H4 (cell line): ENCODE results near the gene BIRC7. TPM values are rescaled to one million over a fixed set of nuclear protein-coding genes. Genes with fewer than 3 reads are reported as not detected.
"Not testable (repeated sequence)": the region's sequence is repeated elsewhere in the genome, so short reads cannot be mapped to it uniquely, and the experiment has no call there.

Source experiments
- DNase-seq: peaks from one replicate; pipeline ENCODE4 v3.0.0-alpha.2; 2015; ENCODE audit warnings: low spot score
- total RNA-seq: library from RNA; depleted of rRNA; stranded (reverse); fragments of >200 nt; shearing (Covaris generic); gene quantifications from 2 replicates; pipeline ENCODE4 v1.2.3, GENCODE V29; 2014

BIRC7 gene
- total RNA-seq, 1 experiment from 2014 or later, result 0.14 TPM

DNA sequence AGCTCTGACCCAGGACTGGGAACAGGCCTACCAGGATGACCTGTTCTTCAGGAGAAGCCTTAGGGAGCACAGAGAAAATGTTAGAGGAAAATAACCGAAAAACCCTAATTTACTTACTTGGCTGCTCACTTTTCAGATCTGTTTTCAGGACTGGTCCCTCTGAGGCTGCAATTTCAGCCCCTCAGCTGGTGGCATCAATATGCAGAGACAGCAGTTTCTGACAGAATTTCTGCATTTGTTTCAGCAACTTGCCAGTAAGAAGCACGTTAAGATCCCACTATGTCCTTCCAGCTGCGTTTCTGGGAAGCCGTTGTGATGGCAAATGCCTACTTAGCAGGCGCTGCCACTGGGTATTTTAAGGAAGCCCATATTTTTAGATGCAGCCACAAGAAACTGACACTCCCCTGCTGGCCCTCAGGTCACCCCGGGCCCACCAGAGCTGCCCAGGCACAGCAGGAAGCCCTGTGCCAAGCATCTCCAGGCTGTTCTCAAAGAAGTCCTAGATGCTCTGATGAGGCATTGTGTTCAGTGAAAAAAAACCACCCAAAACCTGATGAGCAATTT lies 27.3 kb upstream of the BIRC7 start:
- DNase-seq, result no peak

DNA sequence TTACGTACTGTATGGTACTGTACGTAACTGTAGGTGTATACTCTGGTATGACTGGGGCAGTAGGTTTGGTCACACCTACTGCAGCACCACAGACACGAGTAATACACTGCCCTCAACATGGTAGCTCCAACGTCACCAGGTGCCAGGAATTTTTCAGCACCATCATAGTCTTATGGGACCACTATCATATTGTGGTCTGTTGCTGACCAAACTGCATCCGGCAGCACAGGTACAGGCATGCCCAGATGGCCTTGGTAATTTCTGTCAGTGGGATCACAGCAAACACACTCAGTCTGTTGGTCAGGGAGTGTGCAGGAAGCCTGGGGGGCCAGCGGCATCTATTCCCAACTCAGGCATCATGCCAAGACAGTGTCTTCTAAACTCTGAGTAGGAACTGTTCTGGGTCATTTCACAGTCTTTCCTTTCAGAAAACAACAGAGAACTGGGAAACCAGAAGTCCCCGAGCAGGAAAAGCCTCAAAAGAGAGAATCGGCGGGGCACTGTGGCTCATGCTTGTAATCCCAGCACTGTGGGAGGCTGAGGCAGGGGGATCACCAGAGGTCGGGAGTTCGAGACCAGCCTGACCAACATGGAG lies 25.6 kb upstream of the BIRC7 start:
- DNase-seq, result no peak

DNA sequence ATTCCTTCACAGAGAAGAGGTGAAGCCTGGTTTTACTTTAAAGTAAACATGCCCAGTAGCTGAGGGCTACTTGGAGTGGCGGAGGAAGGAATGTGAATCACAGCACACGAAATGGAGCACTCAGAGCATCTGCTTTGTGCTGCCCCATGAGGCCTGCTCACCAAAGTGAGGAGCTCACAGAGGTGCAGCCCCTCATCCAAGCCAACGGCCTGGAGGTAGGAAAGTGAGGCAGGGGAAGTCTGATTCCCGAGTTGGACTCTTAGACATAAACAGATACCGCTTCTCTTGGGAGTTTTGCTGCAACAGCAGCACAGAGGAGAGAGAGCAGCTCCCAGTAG lies 23.3 kb upstream of the BIRC7 start:
- DNase-seq, result no peak

DNA sequence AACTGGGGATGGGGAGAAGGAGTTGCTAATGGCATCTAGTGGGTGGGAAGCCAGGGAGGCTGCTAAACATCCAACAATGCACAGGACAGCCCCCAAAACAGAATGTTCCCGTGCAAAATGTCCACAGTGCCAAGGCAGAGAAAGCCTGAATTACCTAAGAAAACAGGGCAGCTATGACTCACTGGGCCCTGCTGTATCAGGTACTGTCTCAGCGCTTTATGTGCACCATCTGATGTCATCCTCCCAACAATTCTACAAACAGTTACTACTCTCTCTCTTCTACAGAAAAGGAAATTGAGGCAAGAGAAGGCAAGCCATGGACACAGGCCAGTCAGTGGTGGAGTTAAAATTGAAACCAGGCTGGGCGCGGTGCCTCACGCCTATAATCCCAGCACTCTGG lies 22.9 kb upstream of the BIRC7 start:
- DNase-seq, result no peak

DNA sequence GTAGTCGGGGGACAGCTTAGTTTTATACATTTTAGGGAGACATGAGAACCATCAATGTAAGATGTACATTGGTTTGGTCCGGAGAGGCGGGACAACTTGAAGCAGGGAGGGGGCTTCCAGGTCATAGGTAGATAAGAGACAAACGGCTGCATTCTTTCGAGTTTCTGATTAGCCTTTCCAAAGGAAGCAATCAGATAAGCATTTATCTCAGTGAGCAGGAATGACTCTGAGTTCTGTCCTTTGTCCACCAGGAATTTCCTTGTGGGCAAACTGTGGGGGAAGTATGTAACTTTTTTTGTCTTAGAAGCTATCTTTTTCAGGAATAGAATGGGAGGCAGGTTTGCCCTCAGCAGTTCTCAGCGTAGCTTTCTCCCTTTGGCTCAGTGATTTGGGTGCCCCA lies 21.2 kb upstream of the BIRC7 start:
- DNase-seq, result no peak

DNA sequence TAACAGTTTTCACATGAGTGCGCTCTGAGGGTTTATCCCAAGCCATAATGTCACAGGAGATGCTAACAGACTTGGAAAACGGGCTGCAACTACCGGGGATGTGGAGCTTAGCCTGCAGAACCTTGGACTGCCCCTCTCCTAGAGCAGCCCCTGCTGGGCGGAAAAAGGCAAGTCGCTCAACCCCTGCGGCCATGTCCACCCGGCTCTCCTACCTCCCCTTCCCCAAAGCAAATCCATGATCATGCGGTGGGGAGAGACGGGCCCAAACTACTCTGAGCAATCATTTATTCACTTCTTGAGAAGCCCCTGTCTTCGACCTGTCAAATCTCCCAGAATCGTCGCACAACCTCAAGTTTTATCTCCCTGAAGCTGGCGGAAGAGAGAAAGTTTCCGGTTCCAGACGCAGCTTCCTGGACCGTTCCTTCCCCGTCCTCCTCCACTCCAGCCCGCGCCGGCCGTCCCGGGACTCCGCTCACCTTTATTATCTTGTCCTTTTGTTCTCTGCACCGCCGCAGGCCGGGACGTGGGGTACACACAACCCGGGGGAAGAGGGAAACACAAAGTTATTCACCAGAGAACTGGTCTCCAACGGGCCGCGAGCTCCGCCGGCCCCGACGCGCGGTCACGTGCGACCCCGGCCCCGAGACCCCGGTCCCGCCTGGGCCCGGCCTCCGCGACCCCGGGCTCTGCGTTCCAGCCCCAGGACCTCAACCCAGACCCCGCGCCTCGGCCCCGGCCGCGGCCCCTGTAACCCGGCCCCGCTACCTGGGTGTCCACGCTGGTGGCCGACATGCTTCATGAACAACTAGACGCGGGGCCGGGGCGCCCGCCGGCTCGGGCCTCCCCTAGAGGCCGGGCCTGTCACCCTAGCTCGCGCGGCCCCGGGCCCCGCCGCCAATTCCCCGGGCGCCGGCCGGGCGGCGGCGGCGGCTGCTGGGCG lies 20.3 kb upstream of the BIRC7 start:
- DNase-seq, result peak; percentile 33

DNA sequence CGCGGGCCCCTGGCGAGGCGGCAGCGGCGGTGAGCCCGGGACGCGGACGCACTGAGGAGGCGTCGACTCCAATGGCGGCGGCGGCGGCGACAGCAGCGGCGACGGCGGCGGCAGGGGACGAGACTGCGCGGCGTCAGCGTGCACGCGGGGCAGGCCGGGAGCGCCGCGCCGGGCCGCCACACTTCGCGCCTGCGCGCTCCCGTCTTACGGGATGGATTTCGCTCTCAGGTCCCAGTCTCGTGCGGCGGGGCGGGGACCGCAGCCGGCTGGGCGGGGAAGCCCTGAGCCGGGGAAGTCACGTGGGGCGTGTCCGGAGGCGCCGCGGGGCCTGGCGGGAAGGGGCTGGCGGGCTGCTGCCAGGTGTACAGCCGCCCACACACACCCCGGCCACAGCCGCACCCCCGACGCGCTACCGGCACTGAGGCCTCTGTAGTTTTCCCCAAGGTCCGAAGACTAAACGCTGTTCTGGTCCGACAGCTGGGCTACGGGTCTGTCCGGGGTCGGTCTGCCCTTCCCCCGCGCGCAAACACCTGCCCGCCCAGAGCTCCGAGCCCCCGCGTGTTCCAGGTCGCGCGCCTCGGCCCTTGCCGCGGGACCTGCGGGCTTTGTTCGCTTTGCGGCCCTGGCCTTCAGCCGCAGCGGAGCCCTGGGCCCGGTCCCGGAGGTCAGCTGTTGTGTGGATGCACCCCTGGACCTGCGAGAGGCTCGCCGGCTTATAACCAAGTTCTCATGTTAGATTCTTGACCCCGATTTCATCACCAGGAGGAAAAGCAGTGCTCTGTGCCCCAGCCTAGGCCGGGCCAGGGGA lies 19.5 kb upstream of the BIRC7 start, which contains the start of gene YTHDF1:
YTHDF1 (minus strand) TSS at position 91 of the 808 bp plus-strand sequence. CDS start 239 bp downstream, outside the sequence.
- peak; percentile 92 for DNase-seq

DNA sequence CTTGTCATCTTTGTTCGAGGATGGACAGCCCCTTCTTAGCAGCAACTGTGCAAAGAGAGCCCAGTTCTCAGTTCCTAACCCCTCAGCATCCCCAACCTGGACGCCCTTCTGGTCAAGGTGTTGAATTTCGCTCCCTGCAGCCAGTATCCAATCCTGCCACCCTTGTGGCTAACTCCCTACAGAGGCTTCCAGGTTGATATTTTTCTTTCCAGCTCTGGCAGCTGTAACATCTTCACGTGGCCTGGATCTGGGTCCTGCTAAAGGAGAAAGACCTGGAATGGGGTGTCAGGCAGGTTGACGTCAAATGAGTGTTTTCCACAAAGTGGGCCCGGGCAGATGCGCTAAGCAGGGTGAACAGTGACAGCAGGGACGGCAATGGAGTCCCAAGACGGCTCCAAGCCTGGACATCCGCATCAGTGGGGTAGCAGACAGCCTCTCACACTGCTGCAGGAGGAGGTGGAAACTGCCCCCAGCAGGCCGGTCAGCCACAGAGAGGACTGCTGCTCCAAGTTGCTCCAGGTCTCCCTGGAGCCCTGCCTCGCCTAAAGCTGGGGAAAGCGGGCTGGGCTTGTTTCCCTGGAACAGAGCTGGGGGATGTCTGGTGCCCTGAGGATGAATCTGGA lies 18.7 kb upstream of the BIRC7 start:
- no peak for DNase-seq

DNA sequence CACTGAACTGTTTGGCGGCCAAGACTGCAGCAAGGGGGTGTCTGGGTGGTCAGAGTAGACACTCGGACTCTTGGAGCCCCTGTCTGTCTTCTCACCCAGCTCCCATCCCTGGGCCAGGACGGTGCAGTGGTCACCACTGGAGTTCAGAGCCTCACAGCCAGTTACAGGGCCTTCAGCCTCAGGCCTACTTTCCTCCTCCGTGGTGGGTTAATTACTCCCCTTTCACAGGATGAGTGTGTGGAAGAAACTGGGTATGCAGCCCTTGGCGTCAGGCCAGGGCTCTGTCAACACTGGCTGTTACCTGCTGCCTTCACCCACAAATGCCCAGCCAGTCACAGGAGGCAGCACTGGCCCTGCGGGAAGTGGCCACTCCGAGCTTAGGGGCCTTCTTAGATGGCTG lies 18.0 kb upstream of the BIRC7 start:
- no peak for DNase-seq

DNA sequence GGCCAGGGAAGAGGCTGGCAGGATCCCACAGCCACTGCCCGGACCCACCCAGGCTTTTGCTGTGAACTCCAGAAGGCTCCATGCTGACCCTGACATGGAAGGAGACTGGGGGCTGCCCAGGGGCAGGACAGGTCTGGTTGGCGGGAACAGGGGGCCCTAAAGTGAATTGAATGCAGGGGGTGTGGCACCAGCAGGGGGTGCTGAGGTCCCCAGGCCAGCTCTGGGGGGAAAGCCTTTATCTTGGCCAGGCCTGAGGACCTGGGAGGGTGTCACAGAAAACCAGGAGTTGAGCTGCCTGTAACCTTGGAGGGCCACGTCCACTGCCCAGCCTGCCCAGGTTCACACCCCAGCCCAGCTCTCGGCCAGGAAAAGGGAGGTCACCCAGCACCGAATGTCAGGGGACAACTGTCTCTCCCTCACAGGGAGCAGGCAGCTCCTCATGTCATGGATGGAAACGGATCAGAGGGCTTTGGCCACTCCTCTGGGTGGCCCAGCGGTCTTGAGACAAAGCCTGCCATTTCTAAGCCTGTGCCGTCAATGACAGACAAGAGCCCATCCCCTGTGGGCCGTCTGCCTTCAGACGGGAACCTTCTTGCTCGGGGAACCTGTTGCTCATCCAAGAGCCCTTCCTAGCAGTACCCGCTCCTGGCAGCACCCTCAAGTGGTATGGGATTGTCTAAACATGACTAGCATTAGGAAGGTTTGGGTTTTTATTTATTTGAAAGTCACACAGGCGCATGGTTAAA lies 16.8 kb upstream of the BIRC7 start:
- DNase-seq, result no peak

DNA sequence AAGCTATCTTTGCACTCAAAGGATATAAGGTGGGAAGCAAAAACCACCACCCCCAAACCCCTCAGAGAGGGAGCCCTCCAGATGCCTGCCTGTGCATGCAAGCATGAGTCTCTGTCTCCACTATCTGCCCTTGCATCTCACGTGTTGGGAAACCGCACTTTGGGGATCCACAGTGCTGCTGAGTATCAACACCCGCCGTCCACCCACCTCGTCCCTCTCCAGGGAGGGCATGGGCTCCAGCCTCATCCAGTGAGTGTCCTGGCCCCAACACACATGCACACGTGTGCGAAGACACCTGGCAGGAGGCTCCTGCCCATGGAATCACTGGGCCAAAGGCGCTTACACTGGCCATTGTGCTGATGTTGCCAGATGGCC lies 16.3 kb upstream of the BIRC7 start:
- DNase-seq, result no peak

DNA sequence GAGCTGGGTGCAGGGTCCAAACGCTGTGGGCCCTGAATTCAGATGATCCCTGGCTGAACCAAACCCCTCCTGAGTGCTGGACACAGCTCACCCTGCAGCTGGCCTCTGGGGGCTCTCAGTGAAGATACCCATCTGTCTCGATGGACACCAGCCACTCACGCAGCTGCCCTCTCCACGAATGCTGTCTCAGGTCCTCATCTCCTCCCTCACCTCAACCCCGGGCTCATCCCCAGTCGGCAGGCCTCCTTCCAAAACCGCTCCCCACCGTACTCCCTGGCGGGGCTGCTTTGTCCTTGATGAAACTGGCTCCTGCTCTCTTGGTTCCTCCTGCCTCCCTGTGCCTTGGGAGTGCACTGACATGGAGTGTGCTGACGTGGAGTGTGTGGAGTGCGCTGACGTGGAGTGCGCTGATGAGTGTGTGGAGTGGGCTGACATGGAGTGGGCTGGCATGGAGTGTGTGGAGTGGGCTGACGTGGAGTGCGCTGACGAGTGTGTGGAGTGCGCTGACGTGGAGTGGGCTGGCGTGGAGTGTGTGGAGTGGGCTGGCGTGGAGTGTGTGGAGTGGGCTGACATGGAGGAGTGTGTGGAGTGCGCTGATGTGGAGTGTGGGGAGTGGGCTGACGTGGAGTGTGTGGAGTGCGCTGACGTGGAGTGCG lies 15.7 kb upstream of the BIRC7 start:
- no peak for DNase-seq

DNA sequence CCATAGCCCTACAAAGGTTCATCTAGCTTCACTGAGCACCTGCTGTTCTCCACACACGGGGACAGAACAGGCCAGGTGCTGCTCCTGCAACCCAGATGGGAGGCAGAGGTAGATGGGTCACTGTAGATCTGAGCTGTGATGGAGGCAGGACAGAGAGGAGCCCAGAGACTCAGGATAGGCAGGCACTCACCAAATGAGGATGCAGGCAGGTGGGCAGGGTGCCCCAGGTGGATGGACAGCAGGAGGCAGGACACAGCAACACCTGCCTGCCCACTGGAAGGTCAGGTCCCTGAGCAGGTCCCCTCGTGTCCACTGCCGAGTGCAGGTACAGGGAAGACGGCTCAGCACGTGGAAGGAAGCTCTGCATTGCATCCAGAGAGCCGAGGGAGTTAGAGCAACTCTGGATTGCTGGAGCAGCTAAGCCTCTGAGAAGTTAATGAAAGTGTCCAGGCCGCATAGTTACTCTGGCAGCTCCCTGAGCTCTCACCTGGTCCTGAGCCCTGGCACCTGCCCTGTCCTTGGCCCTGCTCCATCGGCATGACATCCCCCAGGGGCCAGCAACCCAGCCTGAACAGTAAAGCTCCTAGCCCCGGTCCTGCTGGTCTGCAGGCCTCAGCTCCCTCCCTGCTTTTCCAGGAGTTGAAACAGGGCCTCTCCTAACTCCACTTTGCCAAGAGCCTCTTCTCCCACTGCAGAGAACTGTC lies 14.9 kb upstream of the BIRC7 start:
- no peak for DNase-seq

DNA sequence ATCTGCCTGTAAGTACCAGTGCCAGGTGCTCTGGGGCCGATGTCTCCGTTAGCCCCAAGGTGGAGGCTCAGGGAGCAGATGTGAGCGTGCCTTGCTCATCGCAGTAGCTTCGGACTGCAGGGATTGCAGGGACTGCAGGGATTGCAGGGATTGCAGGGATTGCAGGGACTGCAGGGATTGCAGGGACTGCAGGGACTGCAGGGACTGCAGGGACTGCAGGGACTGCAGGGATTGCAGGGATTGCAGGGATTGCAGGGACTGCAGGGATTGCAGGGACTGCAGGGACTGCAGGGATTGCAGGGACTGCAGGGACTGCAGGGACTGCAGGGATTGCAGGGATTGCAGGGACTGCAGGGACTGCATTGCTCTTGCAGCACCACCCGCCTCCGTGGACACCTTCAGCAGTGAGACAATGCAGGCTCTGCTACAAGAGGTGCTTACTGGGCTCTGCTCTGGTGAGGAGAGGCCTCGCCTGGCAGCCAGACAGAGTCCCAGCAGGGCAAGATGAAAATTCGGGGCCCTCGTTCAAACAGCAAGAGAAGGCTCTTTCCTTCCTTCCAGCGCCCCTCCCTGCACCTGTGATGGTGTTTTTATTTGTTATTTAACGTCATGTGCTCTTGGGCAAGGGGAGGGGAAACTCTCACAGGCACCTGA lies 14.2 kb upstream of the BIRC7 start:
- DNase-seq, result not testable (repeated sequence)

DNA sequence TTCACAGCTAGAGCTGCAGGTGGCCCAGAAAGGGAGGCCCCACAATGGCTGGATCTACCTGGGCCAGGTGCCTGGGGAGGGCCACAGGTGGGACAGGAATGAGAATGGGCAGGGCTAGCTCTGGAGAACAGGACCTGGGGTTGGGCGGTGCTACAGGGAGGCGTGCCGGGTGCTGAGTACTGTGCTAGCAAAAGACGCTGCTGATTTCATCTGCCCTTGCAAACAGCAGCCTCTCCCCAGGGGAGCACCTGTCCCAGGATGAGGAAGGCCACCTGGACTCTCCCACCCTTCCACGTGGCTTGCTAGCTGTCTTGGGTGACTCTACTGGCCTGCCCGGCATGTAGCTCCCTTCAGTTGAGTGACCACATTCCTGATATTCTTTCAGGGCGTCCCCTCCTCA lies 13.2 kb upstream of the BIRC7 start:
- DNase-seq, result no peak

DNA sequence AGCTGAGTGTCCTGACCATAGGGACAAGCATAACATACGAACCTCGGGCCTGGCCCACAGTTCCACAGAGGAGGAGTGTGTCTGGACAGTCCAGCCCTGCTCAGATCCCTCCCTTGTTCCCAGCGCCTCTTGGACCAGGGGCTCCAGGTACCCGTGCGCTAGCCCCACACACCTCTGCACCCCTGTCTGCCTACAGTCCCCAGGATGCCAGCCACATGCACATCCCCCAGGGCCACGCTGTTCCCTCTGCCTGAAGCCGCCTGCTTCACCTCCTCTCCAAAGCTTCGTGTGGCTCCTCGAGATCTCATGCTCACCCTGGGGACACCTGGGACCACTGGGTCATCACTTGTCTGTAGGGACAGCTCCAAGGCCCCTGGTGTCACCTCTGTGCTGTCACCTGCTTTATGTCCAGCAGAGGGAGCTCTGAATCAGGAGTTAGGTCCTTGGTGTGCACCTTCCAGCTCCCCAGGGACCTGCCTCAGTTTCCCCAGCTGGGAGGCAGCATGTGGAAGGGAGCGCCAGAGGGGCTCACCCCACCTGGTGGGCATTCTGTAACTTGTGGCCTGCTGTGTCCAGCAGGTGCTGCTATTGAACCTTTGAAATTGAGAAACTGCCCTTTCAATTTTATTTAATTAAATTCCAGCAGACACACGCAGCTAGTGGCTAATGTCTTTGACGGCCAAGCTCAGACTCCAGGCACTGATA lies 12.4 kb upstream of the BIRC7 start:
- peak; percentile 37 for DNase-seq

DNA sequence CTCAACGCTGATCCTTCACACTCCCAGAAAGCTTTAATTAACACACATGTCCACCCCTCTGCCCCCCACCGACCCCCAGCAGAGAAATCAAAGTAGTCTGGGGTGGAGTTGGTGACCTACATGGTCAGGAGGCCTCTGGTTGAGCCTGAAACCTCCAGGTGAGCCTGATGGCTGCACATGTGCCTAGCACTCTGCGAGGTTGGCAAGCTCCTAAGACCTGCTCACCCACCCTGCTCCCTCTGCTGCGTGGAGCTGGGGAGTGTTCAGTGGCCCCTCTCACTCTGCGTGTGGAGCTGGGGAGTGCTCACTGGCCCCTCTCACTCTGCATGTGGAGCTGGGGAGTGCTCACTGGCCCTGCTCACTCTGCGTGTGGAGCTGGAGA lies 11.9 kb upstream of the BIRC7 start:
- DNase-seq, result no peak

DNA sequence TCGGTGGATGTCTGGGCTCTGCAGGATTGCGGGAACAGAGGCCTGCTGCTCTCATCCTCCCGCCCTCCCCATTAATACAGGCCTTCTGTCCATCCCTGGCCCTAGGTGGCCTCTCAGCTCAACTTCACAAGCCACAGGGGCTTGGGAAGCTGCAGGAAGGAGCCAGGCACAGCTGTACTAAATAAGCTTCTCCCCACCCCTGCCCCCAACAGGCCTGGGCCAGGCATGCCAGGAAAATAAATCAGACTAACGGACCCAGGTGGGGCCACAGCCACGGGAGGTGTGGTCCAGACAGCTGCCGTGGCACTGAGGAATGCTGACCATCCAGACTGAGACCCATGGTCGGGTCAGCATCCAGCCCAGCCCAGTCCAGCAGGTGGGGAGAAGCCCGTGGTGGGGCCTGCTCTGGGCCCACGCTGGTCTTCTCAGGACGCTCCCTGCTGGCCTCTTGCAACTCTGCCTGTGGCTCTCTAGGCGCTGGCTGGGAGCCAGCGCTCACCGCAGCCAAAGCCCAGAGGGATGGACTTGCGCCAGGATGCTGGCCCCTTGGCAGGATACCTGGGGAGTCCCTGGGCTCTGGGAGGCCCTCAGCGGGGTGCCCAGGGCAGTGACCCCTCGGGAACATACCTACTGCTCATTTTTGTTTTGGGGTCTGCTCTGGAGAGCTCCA lies 11.2 kb upstream of the BIRC7 start:
- peak; percentile 67 for DNase-seq
